Measurements from ENCODE around the gene AIRE. TPM values are rescaled to one million over a fixed set of nuclear protein-coding genes. Genes with fewer than 3 reads are reported as not detected.
"Not testable (repeated sequence)": the region's sequence is repeated elsewhere in the genome, so short reads cannot be mapped to it uniquely, and the experiment has no call there.

The AIRE gene
- total RNA-seq, result 0.13 to 0.23 TPM (median 0.18 TPM) in 3 replicates

- Mint-ChIP-seq H3K27ac (no peak within 1 kb of the TSS), H3K4me3 (no peak within 1 kb of the TSS), H3K27me3 (ENCODE audit: low read depth) (peaks cover 16% of the 10 kb centered on the region), H3K36me3 (no peaks in the 10 kb centered on the region), H3K4me1 (peaks cover 15% of the 10 kb centered on the region), H3K9me3 (no peaks in the 10 kb centered on the region)
- DNase-seq (ENCODE audit: low spot score in 2 of 2, unreplicated experiment in 2 of 2), result no peak
- TF ChIP-seq CTCF (IDR thresholded peaks at IDR 0.05; ENCODE audit: unreplicated experiment), result no peak
These were observed at the start of gene AIRE for GRCh38 chr21:44285138-44285992. TSS of gene AIRE (plus strand) at chr21:44285876. CDS start at chr21:44286007, 131 bp downstream.

- H3K27ac Mint-ChIP-seq; H3K27me3 Mint-ChIP-seq (ENCODE audit: low read depth); H3K4me3 Mint-ChIP-seq; H3K4me1 Mint-ChIP-seq; DNase-seq (ENCODE audit: low spot score in 2 of 2, unreplicated experiment in 2 of 2); H3K9me3 Mint-ChIP-seq; H3K36me3 Mint-ChIP-seq: not testable (repeated sequence)
These were observed 45.3 kb upstream of the AIRE start for GRCh38 chr21:44240353-44240752.

- not testable (repeated sequence) for H3K27ac Mint-ChIP-seq; H3K4me1 Mint-ChIP-seq; DNase-seq (ENCODE audit: low spot score in 2 of 2, unreplicated experiment in 2 of 2); H3K36me3 Mint-ChIP-seq; H3K4me3 Mint-ChIP-seq; H3K9me3 Mint-ChIP-seq; H3K27me3 Mint-ChIP-seq (ENCODE audit: low read depth)
These were observed 44.8 kb upstream of the AIRE start, which contains the start of gene ICOSLG for GRCh38 chr21:44240842-44241241. TSS of gene ICOSLG (minus strand) at chr21:44240943. CDS start at chr21:44240817, 126 bp downstream.

GRCh38 chr21:44241281-44241680 lies 44.4 kb upstream of the AIRE start:
- not testable (repeated sequence) for H3K27me3 Mint-ChIP-seq (ENCODE audit: low read depth); H3K9me3 Mint-ChIP-seq; H3K36me3 Mint-ChIP-seq; H3K27ac Mint-ChIP-seq; H3K4me3 Mint-ChIP-seq; H3K4me1 Mint-ChIP-seq; DNase-seq (ENCODE audit: low spot score in 2 of 2, unreplicated experiment in 2 of 2)

GRCh38 chr21:44243980-44244379 lies 41.7 kb upstream of the AIRE start:
- not testable (repeated sequence) for H3K36me3 Mint-ChIP-seq; H3K27me3 Mint-ChIP-seq (ENCODE audit: low read depth); DNase-seq (ENCODE audit: low spot score in 2 of 2, unreplicated experiment in 2 of 2); H3K27ac Mint-ChIP-seq; H3K9me3 Mint-ChIP-seq; H3K4me3 Mint-ChIP-seq; H3K4me1 Mint-ChIP-seq

- not testable (repeated sequence) for H3K4me1 Mint-ChIP-seq; H3K4me3 Mint-ChIP-seq; H3K27ac Mint-ChIP-seq; H3K9me3 Mint-ChIP-seq; H3K36me3 Mint-ChIP-seq; DNase-seq (ENCODE audit: low spot score in 2 of 2, unreplicated experiment in 2 of 2); H3K27me3 Mint-ChIP-seq (ENCODE audit: low read depth)
These were observed 37.8 kb upstream of the AIRE start for GRCh38 chr21:44247904-44248303.

GRCh38 chr21:44249204-44250037 lies 36.3 kb upstream of the AIRE start:
- not testable (repeated sequence) for H3K27ac Mint-ChIP-seq; H3K4me1 Mint-ChIP-seq; H3K9me3 Mint-ChIP-seq; DNase-seq (ENCODE audit: low spot score in 2 of 2, unreplicated experiment in 2 of 2); H3K27me3 Mint-ChIP-seq (ENCODE audit: low read depth); H3K36me3 Mint-ChIP-seq; H3K4me3 Mint-ChIP-seq

- H3K27me3 Mint-ChIP-seq (ENCODE audit: low read depth), result no peaks in the 10 kb centered on the region
- TF ChIP-seq CTCF (IDR thresholded peaks at IDR 0.05; ENCODE audit: unreplicated experiment), result no peak
- no peaks in the 10 kb centered on the region for H3K36me3 Mint-ChIP-seq
- no peak overlapping the region for H3K4me3 Mint-ChIP-seq
- no peaks in the 10 kb centered on the region for H3K4me1 Mint-ChIP-seq
- H3K27ac Mint-ChIP-seq, result no peak overlapping the region
- no peak for DNase-seq (ENCODE audit: low spot score in 2 of 2, unreplicated experiment in 2 of 2)
- no peaks in the 10 kb centered on the region for H3K9me3 Mint-ChIP-seq
These were observed 31.6 kb upstream of the AIRE start for GRCh38 chr21:44253832-44254710.

Data from mesothelial cell of epicardium (in vitro differentiated cells).